Right lobe of liver (tissue), 4 donors: Measurements from ENCODE around the gene PGGT1B.

Source experiments
- CTCF ChIP-seq, 4 donors: fragments of 200-600 bp in 3 of 4; fragments of 450-650 bp in 1 of 4; IDR thresholded peaks; one replicate each; pipeline versions ENCODE4 v1.5.1 to v1.8.0; 2016 to 2022; ENCODE audit warnings: antibody characterized with exemption in 4 of 4, mild to moderate bottlenecking in 2 of 4
- POLR2A ChIP-seq: fragments of 450-650 bp; IDR thresholded peaks from one replicate; pipeline ENCODE4 v1.6.1; 2017; ENCODE audit warnings: antibody characterized with exemption, mild to moderate bottlenecking
- donor health status: DM: no; HTN: no; CAD: no.
- donor health status: DM: no; HTN: no; CAD: no.
- donor health status: DM: no; HTN: yes; CAD: no.

DNA sequence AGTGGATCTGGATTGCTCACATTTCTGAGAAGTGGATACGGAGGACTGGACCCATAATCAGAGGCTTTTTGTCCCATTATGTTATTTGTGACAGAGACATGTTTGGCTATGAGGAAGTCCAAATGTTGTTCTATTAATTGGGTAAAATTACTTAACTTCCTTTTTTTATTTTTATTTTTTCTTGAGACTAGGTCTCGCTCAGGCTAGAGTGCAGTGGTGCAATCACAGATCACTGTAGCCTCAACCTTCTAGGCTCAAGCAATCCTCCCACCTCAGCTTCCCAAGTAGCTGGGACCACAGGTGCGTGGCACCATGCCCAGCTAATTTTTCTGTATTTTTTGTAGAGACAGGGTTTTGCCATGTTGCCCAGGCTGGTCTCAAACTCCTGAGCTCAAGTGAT lies 11.9 kb upstream of the PGGT1B start:
- no peak for TF ChIP-seq CTCF (IDR thresholded peaks at IDR 0.05)
- no peak for TF ChIP-seq POLR2A
